Stimulated activated naive CD8-positive, alpha-beta T cell treated with anti-CD3 and anti-CD28 coated beads, Interleukin-15, Interleukin-2, amounts not matched to agents 100 U/mL and 50 U/mL, for 24 hours (primary cell): ENCODE data around the gene SORD.
"Not testable (repeated sequence)": the region's sequence is repeated elsewhere in the genome, so short reads cannot be mapped to it uniquely, and the experiment has no call there.

ENCODE experiments used
- ATAC-seq: fragments of 150-1000 bp; cut with Tn5 transposase; one replicate; pipeline ENCODE4 v1.10.0; 2021
- DNase-seq: peaks from one replicate; pipeline ENCODE4 v3.0.0; 2021

Gene SORD

GRCh38 chr15:45058690-45059675, 36.0 kb downstream of the SORD start:
- not testable (repeated sequence) for ATAC-seq, DNase-seq

GRCh38 chr15:45062301-45062700, 39.3 kb downstream of the SORD start:
- DNase-seq, ATAC-seq: not testable (repeated sequence)

GRCh38 chr15:45064386-45064785, 41.4 kb downstream of the SORD start:
- DNase-seq (no peak), ATAC-seq (no peak)

GRCh38 chr15:45069942-45070360, 47.0 kb downstream of the SORD start:
- not testable (repeated sequence) for ATAC-seq, DNase-seq

GRCh38 chr15:45073602-45074001, 50.6 kb downstream of the SORD start:
- not testable (repeated sequence) for ATAC-seq, DNase-seq

- not testable (repeated sequence) for ATAC-seq, DNase-seq
These were observed 52.7 kb downstream of the SORD start for GRCh38 chr15:45075440-45076320.

- not testable (repeated sequence) for ATAC-seq, DNase-seq
These were observed 54.4 kb downstream of the SORD start for GRCh38 chr15:45077391-45077790.

GRCh38 chr15:45079201-45079600, 56.2 kb downstream of the SORD start:
- ATAC-seq, DNase-seq: not testable (repeated sequence)

- ATAC-seq = peak; percentile 13
- not testable (repeated sequence) for DNase-seq
These were observed 56.7 kb downstream of the SORD start for GRCh38 chr15:45079628-45080246.

- DNase-seq, ATAC-seq: not testable (repeated sequence)
These were observed 57.6 kb downstream of the SORD start for GRCh38 chr15:45080593-45080992.

GRCh38 chr15:45082412-45082811, 59.4 kb downstream of the SORD start:
- DNase-seq, ATAC-seq: not testable (repeated sequence)

GRCh38 chr15:45083223-45083622, 60.2 kb downstream of the SORD start:
- DNase-seq = no peak
- ATAC-seq = no peak

GRCh38 chr15:45084163-45084562, 61.2 kb downstream of the SORD start:
- no peak for ATAC-seq
- no peak for DNase-seq

- no peak for ATAC-seq
These were observed 64.5 kb downstream of the SORD start for GRCh38 chr15:45087513-45087912.

GRCh38 chr15:45088801-45089711, 66.1 kb downstream of the SORD start:
- no peak for ATAC-seq
- DNase-seq = no peak

More at GRCh38 chr15:45087513-45087912, 64.5 kb downstream of the SORD start:
- DNase-seq = no peak

- no peak for ATAC-seq
- no peak for DNase-seq
These were observed 66.8 kb downstream of the SORD start for GRCh38 chr15:45089712-45090373.

- ATAC-seq = no peak
These were observed 68.2 kb downstream of the SORD start for GRCh38 chr15:45091161-45091560.

GRCh38 chr15:45091576-45091975, 68.6 kb downstream of the SORD start:
- ATAC-seq = no peak
- DNase-seq = no peak

More at GRCh38 chr15:45091161-45091560, 68.2 kb downstream of the SORD start:
- DNase-seq = no peak

- DNase-seq (no peak), ATAC-seq (no peak)
These were observed 70.0 kb downstream of the SORD start for GRCh38 chr15:45093013-45093412.
